Neural cell (in vitro differentiated cells): ENCODE measurements around the gene ATF7IP2. TPM values are rescaled to one million over a fixed set of nuclear protein-coding genes. Genes with fewer than 3 reads are reported as not detected.

ENCODE experiments used
- H2AFZ ChIP-seq: fragments of 200-600, 300-800 bp; sonication (generic), shearing (Covaris generic); 2 replicates; pipeline ENCODE4 v1.6.0; 2014; ENCODE audit warnings: low read depth, mild to moderate bottlenecking, antibody characterized with exemption, low read length, moderate library complexity
- H3F3A ChIP-seq: fragments of 200-600 bp; shearing (Covaris generic); 2 replicates; pipeline ENCODE4 v1.6.1; 2016; ENCODE audit warnings: mild to moderate bottlenecking, moderate library complexity, mixed read lengths, antibody characterized with exemption, low read length; ENCODE audit not compliant: insufficient read depth, poor library complexity, severe bottlenecking
- H3K27ac ChIP-seq: fragments of 200-600, 300-800 bp; sonication (generic), shearing (Covaris generic); 2 replicates; pipeline ENCODE4 v1.5.1; 2014; ENCODE audit warnings: mild to moderate bottlenecking, low read length, moderate library complexity
- H3K27me3 ChIP-seq: fragments of 300-800, 200-600 bp; sonication (generic), shearing (Covaris generic); 2 replicates; pipeline ENCODE4 v1.6.0; 2014; ENCODE audit warnings: mild to moderate bottlenecking, low read depth, low read length, moderate library complexity; ENCODE audit not compliant: insufficient read depth
- H3K36me3 ChIP-seq: fragments of 300-800, 200-600 bp; sonication (generic), shearing (Covaris generic); 2 replicates; pipeline ENCODE4 v1.5.1; 2014; ENCODE audit warnings: mild to moderate bottlenecking, antibody characterized with exemption, low read length, moderate library complexity; ENCODE audit not compliant: insufficient read depth
- H3K4me2 ChIP-seq: fragments of 300-800, 200-600 bp; sonication (generic), shearing (Covaris generic); 2 replicates; pipeline ENCODE4 v1.6.0; 2014; ENCODE audit warnings: mild to moderate bottlenecking, low read length
- H3K4me3 ChIP-seq: fragments of 300-800, 200-600 bp; sonication (generic), shearing (Covaris generic); 2 replicates; pipeline ENCODE4 v1.5.1; 2014; ENCODE audit warnings: mild to moderate bottlenecking, low read length, moderate library complexity
- H3K79me2 ChIP-seq: fragments of 200-600 bp; shearing (Covaris generic); replicated peaks from 2 replicates; pipeline ENCODE4 v1.6.0; 2014; ENCODE audit warnings: mild to moderate bottlenecking, low read length, moderate library complexity; ENCODE audit not compliant: insufficient read depth
- H3K9ac ChIP-seq: fragments of 300-800, 200-600 bp; sonication (generic), shearing (Covaris generic); 2 replicates; pipeline ENCODE4 v1.6.1; 2016; ENCODE audit warnings: mild to moderate bottlenecking, low read length, mixed read lengths
- H3K9me2 ChIP-seq: fragments of 200-600 bp; shearing (Covaris generic); 2 replicates; pipeline ENCODE4 v1.6.1; 2016; ENCODE audit warnings: mild to moderate bottlenecking, low read length, mixed read lengths; ENCODE audit not compliant: insufficient read depth
- H3K9me3 ChIP-seq: fragments of 200-600, 300-800 bp; sonication (generic), shearing (Covaris generic); 2 replicates; pipeline ENCODE4 v1.6.1; 2016; ENCODE audit warnings: mild to moderate bottlenecking, mixed run types, low read length, moderate library complexity, mixed read lengths
- H4K20me1 ChIP-seq: fragments of 200-600 bp; shearing (Covaris generic); 2 replicates; pipeline ENCODE4 v1.6.1; 2016; ENCODE audit warnings: mild to moderate bottlenecking, mixed run types; ENCODE audit not compliant: insufficient read depth
- CTCF ChIP-seq: fragments of 450-650 bp; IDR thresholded peaks from 2 replicates; pipeline ENCODE4 v1.5.1; 2014; ENCODE audit warnings: antibody characterized with exemption, mild to moderate bottlenecking, moderate library complexity; ENCODE audit not compliant: poor library complexity, severe bottlenecking
- EP300 ChIP-seq: fragments of 450-650 bp; conservative IDR thresholded peaks from 2 replicates; pipeline ENCODE4 v1.6.1; 2014; ENCODE audit warnings: antibody characterized with exemption, mild to moderate bottlenecking, moderate library complexity; ENCODE audit not compliant: poor library complexity, severe bottlenecking
- EZH2 ChIP-seq: fragments of 200-600, 300-800 bp; shearing (Covaris generic), sonication (generic); IDR thresholded peaks from 2 replicates; pipeline ENCODE4 v1.6.1; 2014; ENCODE audit warnings: antibody characterized with exemption, low read length, borderline replicate concordance, mild to moderate bottlenecking; ENCODE audit not compliant: insufficient read depth, poor library complexity, severe bottlenecking
- MXI1 ChIP-seq: fragments of 450-650 bp; conservative IDR thresholded peaks from 2 replicates; pipeline ENCODE4 v1.6.1; 2014; ENCODE audit warnings: antibody characterized with exemption, mild to moderate bottlenecking; ENCODE audit not compliant: poor library complexity, severe bottlenecking
- POLR2AphosphoS5 ChIP-seq: IDR thresholded peaks from 2 replicates; pipeline ENCODE4 v1.6.1; 2012
- RAD21 ChIP-seq: fragments of 450-650 bp; conservative IDR thresholded peaks from 2 replicates; pipeline ENCODE4 v1.6.1; 2014; ENCODE audit warnings: antibody characterized with exemption, mild to moderate bottlenecking, moderate library complexity
- REST ChIP-seq: IDR thresholded peaks from 2 replicates; pipeline ENCODE4 v1.6.1; 2012; ENCODE audit warnings: borderline replicate concordance
- SMC3 ChIP-seq: fragments of 450-650 bp; conservative IDR thresholded peaks from 2 replicates; pipeline ENCODE4 v1.6.1; 2014; ENCODE audit warnings: antibody characterized with exemption, mild to moderate bottlenecking, moderate library complexity; ENCODE audit not compliant: poor library complexity
- TAF1 ChIP-seq: IDR thresholded peaks from 2 replicates; pipeline ENCODE4 v1.6.1; 2012; ENCODE audit warnings: low read depth
- polyA plus RNA-seq: library from polyadenylated mRNA; depleted of rRNA; stranded (reverse); fragments of >200 nt; gene quantifications from 2 replicates; pipeline ENCODE4 v1.2.3, GENCODE V29; 2014

The ATF7IP2 gene
- polyA plus RNA-seq, 1 donor from 2014 or later: 20.9 TPM

- Histone ChIP-seq H3K4me3 (no peak overlapping the region), H3K9ac (no peak overlapping the region), H3K9me2 (no peaks in the 10 kb centered on the region), H3K4me2 (no peak overlapping the region), H4K20me1 (no peaks in the 10 kb centered on the region), H3K36me3 (no peaks in the 10 kb centered on the region), H2AFZ (no peak overlapping the region), H3K27ac (no peak overlapping the region), H3K27me3 (no peaks in the 10 kb centered on the region), H3K9me3 (no peaks in the 10 kb centered on the region), H3F3A (no peaks in the 10 kb centered on the region), H3K79me2 (no peaks in the 10 kb centered on the region)
- TF ChIP-seq EZH2 (no peak), EP300 (no peak), TAF1 (no peak), POLR2AphosphoS5 (no peak), REST (no peak), MXI1 (no peak)
Observed at GRCh38 chr16:10528635-10529034, 142.8 kb downstream of the ATF7IP2 start.

- no peaks in the 10 kb centered on the region for H3K79me2 ChIP-seq
- no peaks in the 10 kb centered on the region for H3K9me2 ChIP-seq
- H3K27me3 ChIP-seq: no peaks in the 10 kb centered on the region
Observed at GRCh38 chr16:10529895-10530669, 144.2 kb downstream of the ATF7IP2 start.

More at GRCh38 chr16:10529895-10530669, 144.2 kb downstream of the ATF7IP2 start:
- H2AFZ ChIP-seq: no peak overlapping the region
- H3K4me2 ChIP-seq: no peak overlapping the region
- no peak overlapping the region for H3K4me3 ChIP-seq
- H3F3A ChIP-seq: no peaks in the 10 kb centered on the region
- no peak overlapping the region for H3K27ac ChIP-seq
- no peaks in the 10 kb centered on the region for H3K9me3 ChIP-seq
- H3K9ac ChIP-seq: no peak overlapping the region
- no peaks in the 10 kb centered on the region for H4K20me1 ChIP-seq
- H3K36me3 ChIP-seq: no peaks in the 10 kb centered on the region
- TF ChIP-seq CTCF (no peak), RAD21 (no peak), SMC3 (no peak), POLR2AphosphoS5 (no peak), MXI1 (no peak), EP300 (no peak)
